Body of pancreas (tissue), 4 donors: ENCODE results near the gene BZW1.
A peak's percentile ranks its signal among the peaks of the same experiment; 100 is the strongest.

Source experiments
- CTCF ChIP-seq, 7 experiments: fragments of 450-650 bp in 4 of 7; fragments of 200-600 bp in 3 of 7; sonication (generic) in 3 of 7; IDR thresholded peaks; one replicate each; pipeline ENCODE4 v1.5.1; 2016 to 2019; ENCODE audit warnings: antibody characterized with exemption in 7 of 7
- POLR2A ChIP-seq, 3 donors: fragments of 450-650 bp; IDR thresholded peaks; one replicate each; pipeline ENCODE4 v1.6.1; 2016; ENCODE audit warnings: antibody characterized with exemption in 3 of 3, mild to moderate bottlenecking in 2 of 3

DNA sequence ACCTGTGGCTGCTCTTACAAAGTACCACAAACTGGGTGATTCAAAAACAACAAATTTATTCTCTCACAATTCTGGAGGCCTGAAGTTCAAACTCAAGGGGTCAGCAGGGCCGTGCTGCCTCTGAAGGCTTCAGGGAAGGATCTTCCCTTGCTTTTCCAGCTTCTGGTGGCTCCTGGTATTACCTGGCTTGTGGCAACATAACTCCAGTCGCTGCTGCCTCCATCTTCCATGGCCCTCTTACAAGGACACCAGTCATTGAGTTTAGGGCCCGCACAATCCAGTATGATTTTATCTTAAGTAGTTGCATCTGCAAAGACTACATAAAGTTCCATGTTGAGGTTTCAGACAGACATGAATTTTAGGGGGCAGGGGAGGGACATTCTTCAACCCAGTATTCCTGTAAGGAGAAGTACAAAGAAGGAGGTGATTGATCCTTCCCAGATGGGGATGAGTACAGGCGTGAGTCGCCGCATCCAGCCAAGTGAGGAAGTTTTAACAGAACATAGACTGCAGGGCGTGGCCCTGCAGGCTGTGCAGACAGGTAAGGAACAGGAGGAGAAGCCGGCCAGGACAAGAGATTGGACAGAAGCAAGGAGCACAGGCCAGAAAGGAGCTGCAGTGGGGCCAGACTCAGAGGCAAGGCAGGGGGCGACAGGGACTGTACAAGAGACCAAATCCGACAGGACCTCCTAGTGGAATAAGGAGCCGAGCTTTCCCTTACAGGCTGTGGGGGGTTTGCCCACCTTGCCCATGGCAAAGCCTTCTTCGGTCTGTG lies 44.4 kb upstream of the BZW1 start:
- TF ChIP-seq CTCF (IDR thresholded peaks at IDR 0.05) (peak in 1 of 7 experiments; percentile 9), POLR2A (IDR thresholded peaks at IDR 0.05) (no peak)
